Mesothelial cell of epicardium (in vitro differentiated cells): ENCODE measurements around the gene UTY. TPM values are rescaled to one million over a fixed set of nuclear protein-coding genes. Genes with fewer than 3 reads are reported as not detected.

ENCODE experiments used
- DNase-seq, 2 experiments: peaks; one replicate each; pipeline ENCODE4 v3.0.0; 2021; ENCODE audit warnings: low spot score in 2 of 2; ENCODE audit not compliant: unreplicated experiment in 2 of 2
- H3K27ac Mint-ChIP-seq: 2 replicates; pipeline ENCODE4 v1.8.0; 2021; ENCODE audit warnings: mixed read lengths
- H3K27me3 Mint-ChIP-seq: 2 replicates; pipeline ENCODE4 v1.8.0; 2021; ENCODE audit warnings: low read depth, mixed read lengths
- H3K36me3 Mint-ChIP-seq: 2 replicates; pipeline ENCODE4 v1.8.0; 2021; ENCODE audit warnings: mixed read lengths
- H3K4me1 Mint-ChIP-seq: 2 replicates; pipeline ENCODE4 v1.8.0; 2021; ENCODE audit warnings: mixed read lengths
- H3K4me3 Mint-ChIP-seq: 2 replicates; pipeline ENCODE4 v1.8.0; 2021; ENCODE audit warnings: mild to moderate bottlenecking, moderate library complexity, mixed read lengths
- H3K9me3 Mint-ChIP-seq: 2 replicates; pipeline ENCODE4 v1.8.0; 2021; ENCODE audit warnings: mixed read lengths
- total RNA-seq: library from RNA; stranded (reverse); gene quantifications from 3 replicates; pipeline ENCODE4 v1.2.1, GENCODE V29; 2021
- TF ChIP-seq, protein P1 (sequence below): fragments of 200-600 bp; sonication (generic); IDR thresholded peaks from one replicate; pipeline ENCODE4 v1.5.0; 2021; ENCODE audit warnings: antibody characterized with exemption; ENCODE audit not compliant: unreplicated experiment

Gene UTY
- total RNA-seq, 1 donor from 2014 or later, result not detected

DNA sequence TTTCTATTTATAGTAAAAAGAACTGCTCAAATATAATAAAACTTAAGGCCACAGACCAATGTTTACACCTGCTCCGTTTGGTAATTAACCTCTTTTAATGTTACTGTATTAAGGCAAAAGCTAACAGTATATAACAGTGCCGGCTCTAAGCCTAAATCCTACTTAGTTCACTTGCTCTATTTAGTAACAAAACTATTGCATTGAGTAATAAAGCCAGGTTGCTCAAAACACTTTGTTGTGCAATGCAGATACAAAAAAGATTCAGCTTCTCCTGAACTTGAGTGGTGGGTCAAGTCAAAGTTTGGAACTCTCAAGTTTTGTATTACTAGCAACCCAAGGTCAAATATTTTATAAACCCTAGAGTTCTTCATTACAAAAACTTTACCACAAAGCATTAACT lies 116.2 kb downstream of the UTY start:
- TF ChIP-seq, protein P1, sequence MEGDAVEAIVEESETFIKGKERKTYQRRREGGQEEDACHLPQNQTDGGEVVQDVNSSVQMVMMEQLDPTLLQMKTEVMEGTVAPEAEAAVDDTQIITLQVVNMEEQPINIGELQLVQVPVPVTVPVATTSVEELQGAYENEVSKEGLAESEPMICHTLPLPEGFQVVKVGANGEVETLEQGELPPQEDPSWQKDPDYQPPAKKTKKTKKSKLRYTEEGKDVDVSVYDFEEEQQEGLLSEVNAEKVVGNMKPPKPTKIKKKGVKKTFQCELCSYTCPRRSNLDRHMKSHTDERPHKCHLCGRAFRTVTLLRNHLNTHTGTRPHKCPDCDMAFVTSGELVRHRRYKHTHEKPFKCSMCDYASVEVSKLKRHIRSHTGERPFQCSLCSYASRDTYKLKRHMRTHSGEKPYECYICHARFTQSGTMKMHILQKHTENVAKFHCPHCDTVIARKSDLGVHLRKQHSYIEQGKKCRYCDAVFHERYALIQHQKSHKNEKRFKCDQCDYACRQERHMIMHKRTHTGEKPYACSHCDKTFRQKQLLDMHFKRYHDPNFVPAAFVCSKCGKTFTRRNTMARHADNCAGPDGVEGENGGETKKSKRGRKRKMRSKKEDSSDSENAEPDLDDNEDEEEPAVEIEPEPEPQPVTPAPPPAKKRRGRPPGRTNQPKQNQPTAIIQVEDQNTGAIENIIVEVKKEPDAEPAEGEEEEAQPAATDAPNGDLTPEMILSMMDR, result no peak
- no peaks in the 10 kb centered on the region for H3K36me3 Mint-ChIP-seq
- H3K4me3 Mint-ChIP-seq, result no peak overlapping the region

DNA sequence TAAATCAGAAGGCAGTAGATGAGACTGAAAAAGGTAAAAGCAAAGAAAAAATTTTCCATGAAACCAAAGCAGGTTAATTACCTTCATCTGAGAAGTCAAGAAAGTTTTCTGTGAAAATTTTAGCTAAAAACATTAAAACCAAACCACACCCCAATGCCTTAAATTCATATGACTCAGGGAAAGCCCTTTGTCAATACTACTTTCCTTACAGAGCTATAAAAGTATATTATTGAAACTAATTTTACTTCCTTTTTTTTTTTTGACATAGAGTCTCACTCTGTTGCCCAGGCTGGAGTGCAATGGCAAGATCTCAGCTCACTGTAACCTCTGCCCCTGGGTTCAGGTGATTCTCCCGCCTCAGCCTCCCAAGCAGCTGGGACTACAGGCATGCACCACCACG lies 117.2 kb downstream of the UTY start:
- TF ChIP-seq, protein P1, result no peak
- H3K9me3 Mint-ChIP-seq, result no peaks in the 10 kb centered on the region
- no peaks in the 10 kb centered on the region for H3K36me3 Mint-ChIP-seq
- H3K4me3 Mint-ChIP-seq, result no peak overlapping the region
- no peak for DNase-seq
- no peaks in the 10 kb centered on the region for H3K4me1 Mint-ChIP-seq
- H3K27ac Mint-ChIP-seq, result no peak overlapping the region
- no peaks in the 10 kb centered on the region for H3K27me3 Mint-ChIP-seq

More for the DNA sequence above, 116.2 kb downstream of the UTY start:
- no peak for DNase-seq
- Mint-ChIP-seq H3K9me3 (no peaks in the 10 kb centered on the region), H3K4me1 (no peaks in the 10 kb centered on the region), H3K27ac (no peak overlapping the region), H3K27me3 (no peaks in the 10 kb centered on the region)

DNA sequence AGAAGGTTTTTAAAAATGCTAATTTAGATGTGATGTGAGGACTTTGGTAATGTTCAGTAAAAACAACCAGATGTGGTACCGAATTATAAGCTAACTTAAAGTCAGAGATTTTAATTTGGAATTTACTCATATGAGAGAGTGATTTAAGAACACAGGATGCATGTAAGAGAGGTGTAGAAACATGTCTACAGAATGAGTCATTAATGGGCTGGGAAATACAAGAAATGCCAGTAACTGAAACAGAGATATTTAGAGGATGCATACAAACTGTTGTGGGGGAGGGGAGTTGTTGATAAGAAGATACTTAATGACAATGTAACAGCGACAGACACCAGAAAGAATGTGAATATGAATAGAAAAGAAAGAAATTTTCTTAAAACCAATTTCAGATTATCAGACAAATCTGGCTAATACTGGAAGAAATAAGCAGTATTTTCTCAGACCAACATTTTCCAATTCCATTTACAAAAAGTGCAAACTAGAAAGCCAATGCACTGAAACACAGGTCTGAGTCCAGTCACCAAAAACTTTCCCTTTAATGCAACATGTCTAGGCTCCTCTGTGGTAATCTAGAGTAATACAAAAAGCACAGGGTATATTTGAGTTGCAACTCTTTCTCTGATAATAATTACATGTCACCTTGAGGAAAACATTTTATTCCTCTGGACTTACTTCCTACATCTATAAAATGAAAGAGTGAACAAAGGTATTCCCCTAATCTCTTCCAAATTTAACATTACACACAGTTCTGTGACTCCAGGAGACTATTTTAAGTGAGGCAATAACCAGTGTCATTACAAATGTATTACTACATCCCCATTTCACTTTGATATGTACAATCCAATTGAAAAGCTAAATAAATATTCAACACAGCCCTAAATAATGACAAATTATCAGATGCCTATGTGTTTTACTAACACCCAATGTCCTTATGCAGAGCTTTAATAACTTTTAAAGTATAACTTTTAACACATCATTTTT lies 117.9 kb downstream of the UTY start:
- H3K36me3 Mint-ChIP-seq, result no peaks in the 10 kb centered on the region
- no peak overlapping the region for H3K27ac Mint-ChIP-seq
- H3K27me3 Mint-ChIP-seq, result no peaks in the 10 kb centered on the region
- H3K4me3 Mint-ChIP-seq, result no peak overlapping the region
- H3K4me1 Mint-ChIP-seq, result no peaks in the 10 kb centered on the region
- DNase-seq, result no peak
- TF ChIP-seq, protein P1, result no peak
- H3K9me3 Mint-ChIP-seq, result no peaks in the 10 kb centered on the region

DNA sequence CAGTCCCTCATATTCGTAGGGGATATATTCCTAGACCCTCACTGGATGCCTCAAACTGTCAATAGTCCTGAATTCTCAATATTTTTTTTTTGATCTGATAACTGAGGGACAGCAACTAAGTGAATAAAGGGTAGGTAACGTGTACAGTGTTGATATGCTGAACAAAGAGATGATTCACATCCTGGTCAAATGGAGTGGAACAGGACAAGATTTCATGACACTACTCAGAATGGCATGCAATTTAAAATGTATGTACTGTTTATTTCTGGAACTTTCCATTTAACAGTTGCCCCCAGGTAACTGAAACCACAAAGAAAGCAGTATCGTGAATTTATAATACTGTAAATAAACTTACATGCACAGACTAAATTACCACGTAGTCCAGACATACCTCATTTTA lies 128.4 kb downstream of the UTY start:
- Mint-ChIP-seq H3K36me3 (no peaks in the 10 kb centered on the region), H3K4me1 (no peaks in the 10 kb centered on the region), H3K27ac (no peak overlapping the region), H3K4me3 (no peak overlapping the region), H3K27me3 (no peaks in the 10 kb centered on the region), H3K9me3 (no peaks in the 10 kb centered on the region)
- TF ChIP-seq, protein P1, result no peak
- no peak for DNase-seq

DNA sequence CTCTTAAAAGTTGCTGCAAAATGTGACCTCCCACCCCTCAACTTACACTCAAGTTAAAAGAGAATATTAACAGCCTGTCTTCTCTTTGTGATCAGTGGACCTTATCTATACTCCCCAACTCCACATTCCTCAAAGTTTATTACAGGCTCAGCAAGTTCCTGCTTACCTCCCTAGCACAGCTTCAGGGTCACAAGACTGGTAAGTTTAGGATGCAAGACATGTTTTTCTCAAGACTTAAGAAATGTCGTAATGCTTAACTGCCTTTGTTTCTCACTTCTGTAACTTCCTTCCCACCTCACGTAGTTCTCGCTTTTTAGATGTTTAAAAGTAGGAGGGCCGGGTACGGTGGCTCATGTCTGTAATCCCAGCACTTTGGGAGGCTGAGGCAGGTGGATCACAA lies 132.7 kb downstream of the UTY start:
- H3K4me1 Mint-ChIP-seq, result no peaks in the 10 kb centered on the region
- no peak overlapping the region for H3K27ac Mint-ChIP-seq
- no peak overlapping the region for H3K4me3 Mint-ChIP-seq
- no peaks in the 10 kb centered on the region for H3K9me3 Mint-ChIP-seq
- TF ChIP-seq, protein P1, result no peak
- no peaks in the 10 kb centered on the region for H3K36me3 Mint-ChIP-seq
- no peak for DNase-seq
- no peaks in the 10 kb centered on the region for H3K27me3 Mint-ChIP-seq
